WTC11 (cell line): ENCODE measurements around the gene VDAC1.

Experiments
- SOX15 ChIP-seq: fragments of 250-450 bp; sonication (Bioruptor Pico); IDR thresholded peaks from 2 replicates; pipeline ENCODE4 v1.9.0; 2021; ENCODE audit warnings: mild to moderate bottlenecking
- ZNF121 ChIP-seq: sonication (generic); formaldehyde crosslinking; IDR thresholded peaks from 2 replicates; pipeline ENCODE4 v1.8.0; 2023; ENCODE audit warnings: missing genetic modification reagents
- TF ChIP-seq, protein P1 (sequence below): sonication (generic); formaldehyde crosslinking; conservative IDR thresholded peaks from 2 replicates; pipeline ENCODE4 v1.8.1; 2022; ENCODE audit warnings: mild to moderate bottlenecking, missing genetic modification reagents
- TF ChIP-seq, protein P2 (sequence below): sonication (generic); formaldehyde crosslinking; IDR thresholded peaks from 2 replicates; pipeline ENCODE4 v1.8.1; 2023; ENCODE audit warnings: mild to moderate bottlenecking, missing genetic modification reagents
- TF ChIP-seq, protein P3 (sequence below): fragments of 200-600 bp; IDR thresholded peaks from 2 replicates; pipeline ENCODE4 v1.8.0; 2022; ENCODE audit warnings: antibody characterized with exemption

DNA sequence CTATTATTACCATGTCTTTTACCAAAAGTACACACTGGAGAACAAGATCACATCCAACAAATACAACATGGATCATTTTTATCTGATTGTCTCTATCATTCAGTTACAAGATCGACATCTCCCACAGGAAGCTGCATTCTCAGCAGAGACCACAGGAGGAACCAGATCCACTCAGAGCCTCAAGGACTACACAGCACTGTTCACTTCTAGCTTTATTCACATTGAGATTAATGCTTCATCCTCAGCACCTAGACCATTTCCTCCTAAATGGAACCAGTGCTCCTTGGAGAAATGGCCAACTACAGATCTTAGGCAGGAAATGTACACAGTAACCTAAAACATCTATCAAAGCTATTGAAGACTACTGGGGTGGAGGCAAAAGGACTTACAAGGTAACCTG is 23.1 kb downstream of the VDAC1 start:
- TF ChIP-seq, protein P1, sequence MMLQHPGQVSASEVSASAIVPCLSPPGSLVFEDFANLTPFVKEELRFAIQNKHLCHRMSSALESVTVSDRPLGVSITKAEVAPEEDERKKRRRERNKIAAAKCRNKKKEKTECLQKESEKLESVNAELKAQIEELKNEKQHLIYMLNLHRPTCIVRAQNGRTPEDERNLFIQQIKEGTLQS (CRISPR knock-in tag): no peak
- TF ChIP-seq, protein P2, sequence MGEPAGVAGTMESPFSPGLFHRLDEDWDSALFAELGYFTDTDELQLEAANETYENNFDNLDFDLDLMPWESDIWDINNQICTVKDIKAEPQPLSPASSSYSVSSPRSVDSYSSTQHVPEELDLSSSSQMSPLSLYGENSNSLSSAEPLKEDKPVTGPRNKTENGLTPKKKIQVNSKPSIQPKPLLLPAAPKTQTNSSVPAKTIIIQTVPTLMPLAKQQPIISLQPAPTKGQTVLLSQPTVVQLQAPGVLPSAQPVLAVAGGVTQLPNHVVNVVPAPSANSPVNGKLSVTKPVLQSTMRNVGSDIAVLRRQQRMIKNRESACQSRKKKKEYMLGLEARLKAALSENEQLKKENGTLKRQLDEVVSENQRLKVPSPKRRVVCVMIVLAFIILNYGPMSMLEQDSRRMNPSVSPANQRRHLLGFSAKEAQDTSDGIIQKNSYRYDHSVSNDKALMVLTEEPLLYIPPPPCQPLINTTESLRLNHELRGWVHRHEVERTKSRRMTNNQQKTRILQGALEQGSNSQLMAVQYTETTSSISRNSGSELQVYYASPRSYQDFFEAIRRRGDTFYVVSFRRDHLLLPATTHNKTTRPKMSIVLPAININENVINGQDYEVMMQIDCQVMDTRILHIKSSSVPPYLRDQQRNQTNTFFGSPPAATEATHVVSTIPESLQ (CRISPR knock-in tag): no peak
- TF ChIP-seq, protein P3, sequence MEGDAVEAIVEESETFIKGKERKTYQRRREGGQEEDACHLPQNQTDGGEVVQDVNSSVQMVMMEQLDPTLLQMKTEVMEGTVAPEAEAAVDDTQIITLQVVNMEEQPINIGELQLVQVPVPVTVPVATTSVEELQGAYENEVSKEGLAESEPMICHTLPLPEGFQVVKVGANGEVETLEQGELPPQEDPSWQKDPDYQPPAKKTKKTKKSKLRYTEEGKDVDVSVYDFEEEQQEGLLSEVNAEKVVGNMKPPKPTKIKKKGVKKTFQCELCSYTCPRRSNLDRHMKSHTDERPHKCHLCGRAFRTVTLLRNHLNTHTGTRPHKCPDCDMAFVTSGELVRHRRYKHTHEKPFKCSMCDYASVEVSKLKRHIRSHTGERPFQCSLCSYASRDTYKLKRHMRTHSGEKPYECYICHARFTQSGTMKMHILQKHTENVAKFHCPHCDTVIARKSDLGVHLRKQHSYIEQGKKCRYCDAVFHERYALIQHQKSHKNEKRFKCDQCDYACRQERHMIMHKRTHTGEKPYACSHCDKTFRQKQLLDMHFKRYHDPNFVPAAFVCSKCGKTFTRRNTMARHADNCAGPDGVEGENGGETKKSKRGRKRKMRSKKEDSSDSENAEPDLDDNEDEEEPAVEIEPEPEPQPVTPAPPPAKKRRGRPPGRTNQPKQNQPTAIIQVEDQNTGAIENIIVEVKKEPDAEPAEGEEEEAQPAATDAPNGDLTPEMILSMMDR: no peak
- no peak for TF ChIP-seq ZNF121 (CRISPR knock-in tag)
- TF ChIP-seq SOX15 (CRISPR knock-in tag): no peak
